Psoas muscle (tissue), 8 donors: ENCODE data around the gene APOL1. TPM values are rescaled to one million over a fixed set of nuclear protein-coding genes. Genes with fewer than 3 reads are reported as not detected.

Experiments used
- ATAC-seq, 4 donors: fragments of 200-7000 bp; cut with Tn5 transposase; one replicate each; pipeline ENCODE4 v1.9.1; 2020; ENCODE audit warnings: moderate library complexity in 3 of 4, mild to moderate bottlenecking in 2 of 4
- DNase-seq, 2 donors: peaks; one replicate each; pipeline ENCODE4 v3.0.0-alpha.2; 2020
- H3K27ac ChIP-seq: fragments of 200-600 bp; one replicate; pipeline ENCODE4 v1.8.0; 2022
- H3K27me3 ChIP-seq, 3 donors: fragments of 200-600 bp in 1 of 3; one replicate each; pipeline versions ENCODE4 v1.6.1 to v1.8.0; 2013 to 2022; ENCODE audit warnings: low read length in 2 of 3, mild to moderate bottlenecking in 2 of 3, moderate library complexity in 1 of 3; ENCODE audit not compliant: insufficient read depth in 3 of 3
- H3K36me3 ChIP-seq, 2 donors: fragments of 200-600 bp in 1 of 2; one replicate each; pipeline versions ENCODE4 v1.6.1 to v1.8.0; 2013 to 2022; ENCODE audit warnings: low read depth in 1 of 2, mild to moderate bottlenecking in 1 of 2, moderate library complexity in 1 of 2; ENCODE audit not compliant: insufficient read depth in 1 of 2
- H3K4me1 ChIP-seq: fragments of 200-600 bp; one replicate; pipeline ENCODE4 v1.8.0; 2022
- H3K4me3 ChIP-seq: fragments of 200-600 bp; one replicate; pipeline ENCODE4 v1.8.0; 2022; ENCODE audit warnings: mild to moderate bottlenecking
- H3K9me3 ChIP-seq: fragments of 200-600 bp; one replicate; pipeline ENCODE4 v1.8.0; 2022
- CTCF ChIP-seq: fragments of 200-600 bp; IDR thresholded peaks from one replicate; pipeline ENCODE4 v1.8.0; 2022; ENCODE audit warnings: antibody characterized with exemption
- WGBS, 3 donors: extraction: QIAGEN DNeasy Blood & Tissue Kit; methylation state at CpG; one replicate each; pipeline versions ENCODE4 v1.1.6 to v1.1.7; 2013; 5-methylcytosine and 5-hydroxymethylcytosine counted together
- intact Hi-C, 2 donors: fragments of 100-400 bp; cut with DNase I; formaldehyde crosslinking; loops; one replicate each; pipeline versions ENCODE4 v1.11.0 to v1.14.2; 2022
- polyA plus RNA-seq, 3 donors: library from polyadenylated mRNA; stranded (reverse); fragments of 200-250 nt; gene quantifications; one replicate each; pipeline ENCODE4 v1.2.3, GENCODE V29; 2013
- total RNA-seq, 4 donors: library from RNA; stranded (reverse); fragmentation: NEBNext Ultra II Directional in 2 of 4; extraction: Animal tissue kit (Norgen Biotek cat#: 25700) in 2 of 4; gene quantifications; one replicate each; pipeline versions ENCODE4 v1.2.1 to v1.2.4, GENCODE V29; 2021 to 2023
- donor health status: healthy with polysubstance abuse.
- donor health status: DM: no; HTN: no; CAD: no; lungs with moderate emphysema.
- donor health status: Bipolar disorder and iron deficiency.
- donor health status: healthy.
- donor health status: DM: yes; HTN: yes; CAD: no.
- donor health status: DM: no; HTN: no; CAD: no.
- donor health status: DM: no; HTN: no; CAD: no.
- donor health status: DM: yes; HTN: yes; CAD: no.

The APOL1 gene
- total and polyA plus RNA-seq, 7 donors = 5.3 to 16.3 (median 6.0) TPM

GRCh38 chr22:36303115-36303467 is 50.2 kb downstream of the APOL1 start:
- DNase-seq (no peak), ATAC-seq (no peak)
- no peaks in the 10 kb centered on the region for H3K27me3 ChIP-seq
- intact Hi-C loops = loop anchor here in 1 of 2 donors (5.0 kb wide), 1 partner anchor 184 kb away; no protein-coding TSS in a partner anchor
- WGBS, 3 donors = 77 to 82% (median 81%) methylated on average over 9 of the region's 9 CpGs
- no peak overlapping the region for H3K27ac ChIP-seq
- H3K36me3 ChIP-seq = peaks cover 24 to 100% of the 10 kb centered on the region in 2 donors
- H3K9me3 ChIP-seq = no peaks in the 10 kb centered on the region
- no peaks in the 10 kb centered on the region for H3K4me1 ChIP-seq
- TF ChIP-seq CTCF = no peak
- no peak overlapping the region for H3K4me3 ChIP-seq

DNA sequence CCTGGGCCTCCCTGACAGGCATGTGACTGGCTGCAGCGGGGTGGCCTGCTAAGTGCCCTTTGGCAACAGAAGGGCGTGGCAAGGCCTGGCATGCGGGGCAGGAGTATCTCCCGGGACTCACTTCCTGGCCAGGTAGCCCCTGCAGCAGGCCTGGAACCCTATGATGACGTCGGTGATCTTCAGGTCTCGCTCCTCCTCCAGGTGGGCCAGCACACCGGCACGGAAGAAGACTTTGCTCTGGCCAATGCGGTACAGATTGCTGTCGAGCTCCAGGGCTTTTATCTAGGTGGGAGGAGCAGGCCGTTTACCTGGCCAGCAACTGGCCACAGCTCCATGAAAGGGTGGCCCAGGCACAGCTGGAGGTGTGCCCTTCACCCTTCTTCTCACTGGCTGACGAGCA is 50.9 kb downstream of the APOL1 start:
- Histone ChIP-seq H3K36me3 (peaks cover 20 to 100% of the 10 kb centered on the region in 2 donors), H3K27me3 (no peaks in the 10 kb centered on the region), H3K9me3 (no peaks in the 10 kb centered on the region), H3K4me1 (no peaks in the 10 kb centered on the region), H3K27ac (no peak overlapping the region), H3K4me3 (no peak overlapping the region)
- ATAC-seq (no peak), DNase-seq (no peak)
- intact Hi-C loops = loop anchor here in 1 of 2 donors (5.0 kb wide), 1 partner anchor 183 kb away; no protein-coding TSS in a partner anchor
- TF ChIP-seq CTCF = no peak
- 83 to 86% (median 85%) methylated on average over 13 of the region's 13 CpGs for WGBS, 3 donors

DNA sequence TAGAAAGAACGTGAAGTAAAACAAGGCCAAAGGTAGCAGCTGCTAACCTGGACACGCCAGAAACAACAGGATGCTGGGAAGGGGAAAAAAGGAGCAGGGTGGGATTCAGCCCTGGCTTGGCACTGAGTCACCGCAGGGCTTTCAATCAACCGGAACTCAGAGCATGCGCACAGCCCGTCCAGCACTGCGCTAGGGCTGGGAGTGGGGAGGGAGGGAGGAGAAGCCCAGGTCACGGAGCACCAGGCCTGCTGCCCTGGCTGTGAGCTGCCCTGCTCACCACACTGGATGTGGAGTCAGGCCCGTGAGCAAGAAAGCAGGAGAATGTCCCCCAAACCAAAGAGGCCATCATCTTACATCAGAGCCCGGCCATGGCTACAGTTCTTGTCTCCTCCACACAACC is 51.5 kb downstream of the APOL1 start:
- Histone ChIP-seq H3K36me3 (peaks cover 17 to 100% of the 10 kb centered on the region in 2 donors), H3K4me3 (no peak overlapping the region), H3K9me3 (no peaks in the 10 kb centered on the region), H3K4me1 (no peaks in the 10 kb centered on the region), H3K27me3 (no peaks in the 10 kb centered on the region), H3K27ac (no peak overlapping the region)
- intact Hi-C loops = loop anchor here in 1 of 2 donors (5.0 kb wide), 1 partner anchor 183 kb away; no protein-coding TSS in a partner anchor
- TF ChIP-seq CTCF = no peak
- WGBS, 3 donors = 71 to 81% (median 80%) methylated on average over 10 of the region's 10 CpGs
- no peak for ATAC-seq
- no peak for DNase-seq

GRCh38 chr22:36305813-36306212 is 52.9 kb downstream of the APOL1 start:
- DNase-seq = no peak
- WGBS, 3 donors = 88 to 90% (median 89%) methylated on average over 19 of the region's 19 CpGs
- intact Hi-C loops = no loop called here
- no peaks in the 10 kb centered on the region for H3K9me3 ChIP-seq
- no peak for TF ChIP-seq CTCF
- no peak overlapping the region for H3K27ac ChIP-seq
- no peak for ATAC-seq
- H3K4me3 ChIP-seq = no peak overlapping the region
- H3K27me3 ChIP-seq = no peaks in the 10 kb centered on the region
- H3K36me3 ChIP-seq = peaks cover 16 to 100% of the 10 kb centered on the region in 2 donors
- H3K4me1 ChIP-seq = no peaks in the 10 kb centered on the region

DNA sequence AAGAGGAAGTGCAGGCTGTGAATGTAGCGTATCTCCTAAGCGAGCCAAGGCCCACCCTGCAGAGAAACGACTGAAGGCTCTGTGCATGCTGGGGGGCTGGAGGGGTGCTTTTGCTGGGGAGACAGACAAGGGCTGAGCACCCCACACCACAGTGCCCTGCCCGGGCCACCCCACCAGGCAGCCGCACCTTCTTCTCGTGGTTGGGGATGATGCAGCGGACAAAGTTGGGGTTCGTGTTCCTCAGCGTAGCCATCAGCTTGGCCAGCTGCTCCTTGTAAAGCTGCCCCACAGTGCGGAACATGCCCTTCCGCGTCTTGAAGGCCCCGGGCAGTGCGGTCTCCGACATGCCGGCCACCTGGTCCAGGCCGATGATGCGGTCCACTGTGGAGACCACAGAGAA is 53.3 kb downstream of the APOL1 start:
- WGBS, 3 donors = 84 to 88% (median 86%) methylated on average over 18 of the region's 18 CpGs
- intact Hi-C loops = no loop called here
- Histone ChIP-seq H3K36me3 (peaks cover 13 to 100% of the 10 kb centered on the region in 2 donors), H3K27me3 (no peaks in the 10 kb centered on the region), H3K9me3 (no peaks in the 10 kb centered on the region), H3K4me1 (no peaks in the 10 kb centered on the region), H3K4me3 (no peak overlapping the region), H3K27ac (no peak overlapping the region)
- no peak for ATAC-seq
- no peak for TF ChIP-seq CTCF
- DNase-seq = no peak
